Fibroblast of skin of back (primary cell): ENCODE data around the gene FAM163A. TPM values are rescaled to one million over a fixed set of nuclear protein-coding genes. Genes with fewer than 3 reads are reported as not detected.
"Not testable (repeated sequence)": the region's sequence is repeated elsewhere in the genome, so short reads cannot be mapped to it uniquely, and the experiment has no call there.

Experiments used
- DNase-seq: peaks from one replicate; pipeline ENCODE4 v3.0.0-alpha.2; 2013
- polyA plus RNA-seq, 2 experiments: library from polyadenylated mRNA; unstranded; fragments of 120-200 nt; gene quantifications; one replicate each; pipeline ENCODE4 v1.2.1, GENCODE V29; 2013; ENCODE audit not compliant: insufficient read length in 2 of 2

The FAM163A gene
- not detected for polyA plus RNA-seq (2013, experiment 1 of 2; ENCODE audit: insufficient read length)
- polyA plus RNA-seq (2013, experiment 2 of 2; ENCODE audit: insufficient read length), result not detected

- no peak for DNase-seq
Measured at GRCh38 chr1:179742717-179743678, at the start of gene FAM163A. Gene FAM163A, plus strand, starts transcription at chr1:179743291. Its CDS starts 69,807 bp downstream, at chr1:179813098.

GRCh38 chr1:179694530-179694929 lies 48.6 kb upstream of the FAM163A start:
- not testable (repeated sequence) for DNase-seq

- no peak for DNase-seq
Measured at GRCh38 chr1:179702946-179703539, 40.0 kb upstream of the FAM163A start.

GRCh38 chr1:179706339-179706941 lies 36.7 kb upstream of the FAM163A start:
- peak; percentile 54 for DNase-seq

- no peak for DNase-seq
Measured at GRCh38 chr1:179707406-179707805, 35.7 kb upstream of the FAM163A start.

GRCh38 chr1:179708434-179709195 lies 34.5 kb upstream of the FAM163A start:
- DNase-seq, result no peak

- no peak for DNase-seq
Measured at GRCh38 chr1:179709841-179710329, 33.2 kb upstream of the FAM163A start.

- DNase-seq, result no peak
Measured at GRCh38 chr1:179714159-179714558, 28.9 kb upstream of the FAM163A start.

GRCh38 chr1:179714623-179715022 lies 28.5 kb upstream of the FAM163A start:
- no peak for DNase-seq

GRCh38 chr1:179719272-179719671 lies 23.8 kb upstream of the FAM163A start:
- no peak for DNase-seq

- no peak for DNase-seq
Measured at GRCh38 chr1:179728271-179728670, 14.8 kb upstream of the FAM163A start.

GRCh38 chr1:179729881-179730280 lies 13.2 kb upstream of the FAM163A start:
- no peak for DNase-seq

- DNase-seq, result no peak
Measured at GRCh38 chr1:179731643-179732042, 11.4 kb upstream of the FAM163A start.

- no peak for DNase-seq
Measured at GRCh38 chr1:179742291-179742690, 800 bp upstream of the FAM163A start.

GRCh38 chr1:179743679-179744400 lies 749 bp downstream of the FAM163A start:
- no peak for DNase-seq

GRCh38 chr1:179744401-179745130 lies 1.5 kb downstream of the FAM163A start:
- no peak for DNase-seq

GRCh38 chr1:179745131-179745611 lies 2.1 kb downstream of the FAM163A start:
- no peak for DNase-seq

GRCh38 chr1:179745743-179746142 lies 2.7 kb downstream of the FAM163A start:
- no peak for DNase-seq

GRCh38 chr1:179747611-179748010 lies 4.5 kb downstream of the FAM163A start:
- DNase-seq, result no peak

GRCh38 chr1:179748772-179749171 lies 5.7 kb downstream of the FAM163A start:
- DNase-seq, result no peak

- DNase-seq, result no peak
Measured at GRCh38 chr1:179750630-179751029, 7.5 kb downstream of the FAM163A start.
